H9 (cell line): Measurements from ENCODE around the gene KIF26B. TPM values are rescaled to one million over a fixed set of nuclear protein-coding genes. Genes with fewer than 3 reads are reported as not detected.

Source experiments
- DNase-seq: peaks from one replicate; pipeline ENCODE4 v3.0.0-alpha.2; 2017
- H2AFZ ChIP-seq: one replicate; pipeline ENCODE4 v1.6.1; 2013; ENCODE audit warnings: mild to moderate bottlenecking, low read length, control low read depth, moderate library complexity
- H2AK5ac ChIP-seq: 2 replicates; pipeline ENCODE4 v1.6.1; 2013; ENCODE audit warnings: low read length, control low read depth, mixed read lengths; ENCODE audit not compliant: insufficient read length
- H2BK120ac ChIP-seq: one replicate; pipeline ENCODE4 v1.6.1; 2013; ENCODE audit warnings: low read depth, mild to moderate bottlenecking, low read length, control low read depth, inconsistent platforms; ENCODE audit not compliant: poor library complexity, severe bottlenecking
- H2BK12ac ChIP-seq: 2 replicates; pipeline ENCODE4 v1.6.1; 2013; ENCODE audit warnings: low read length, control low read depth, mixed read lengths, low read depth; ENCODE audit not compliant: insufficient read length
- H2BK15ac ChIP-seq: 2 replicates; pipeline ENCODE4 v1.6.1; 2013; ENCODE audit warnings: low read depth, low read length, control low read depth
- H2BK20ac ChIP-seq: one replicate; pipeline ENCODE4 v1.6.1; 2013; ENCODE audit warnings: low read depth, mild to moderate bottlenecking, low read length, control low read depth, inconsistent platforms; ENCODE audit not compliant: poor library complexity, severe bottlenecking
- H2BK5ac ChIP-seq: 2 replicates; pipeline ENCODE4 v1.6.1; 2013; ENCODE audit warnings: low read length, control low read depth, mixed read lengths; ENCODE audit not compliant: insufficient read length
- H3K14ac ChIP-seq: 2 replicates; pipeline ENCODE4 v1.6.1; 2013; ENCODE audit warnings: low read length, control low read depth; ENCODE audit not compliant: insufficient read depth
- H3K18ac ChIP-seq: 2 replicates; pipeline ENCODE4 v1.6.1; 2013; ENCODE audit warnings: low read depth, mild to moderate bottlenecking, mixed read lengths, low read length, control low read depth; ENCODE audit not compliant: insufficient read length
- H3K23ac ChIP-seq: 2 replicates; pipeline ENCODE4 v1.6.1; 2013; ENCODE audit warnings: low read length, control low read depth, mixed read lengths, low read depth; ENCODE audit not compliant: insufficient read length
- H3K23me2 ChIP-seq: 2 replicates; pipeline ENCODE4 v1.6.1; 2013; ENCODE audit warnings: low read depth, mild to moderate bottlenecking, mixed read lengths, low read length, control low read depth; ENCODE audit not compliant: insufficient read length, poor library complexity, severe bottlenecking
- H3K27ac ChIP-seq: 2 replicates; pipeline ENCODE4 v1.5.1; 2013; ENCODE audit warnings: low read length, control low read depth, mixed read lengths, low read depth; ENCODE audit not compliant: insufficient read length
- H3K27me3 ChIP-seq: 2 replicates; pipeline ENCODE4 v1.6.1; 2013; ENCODE audit warnings: low read length, control low read depth, inconsistent platforms; ENCODE audit not compliant: insufficient read depth
- H3K4ac ChIP-seq: 2 replicates; pipeline ENCODE4 v1.6.1; 2013; ENCODE audit warnings: low read depth, mild to moderate bottlenecking, control low read depth, inconsistent platforms, low read length, moderate library complexity
- H3K4me1 ChIP-seq: 2 replicates; pipeline ENCODE4 v1.6.1; 2013; ENCODE audit warnings: low read length, control low read depth, inconsistent platforms; ENCODE audit not compliant: insufficient read depth
- H3K4me2 ChIP-seq: 2 replicates; pipeline ENCODE4 v1.6.1; 2013; ENCODE audit warnings: low read length, control low read depth, mixed read lengths; ENCODE audit not compliant: insufficient read length, insufficient read depth
- H3K56ac ChIP-seq: 2 replicates; pipeline ENCODE4 v1.6.1; 2013; ENCODE audit warnings: low read depth, mild to moderate bottlenecking, mixed read lengths, low read length, control low read depth; ENCODE audit not compliant: insufficient read length
- H3K79me1 ChIP-seq: 2 replicates; pipeline ENCODE4 v1.6.1; 2013; ENCODE audit warnings: low read depth, mild to moderate bottlenecking, moderate library complexity, low read length, control low read depth, inconsistent platforms; ENCODE audit not compliant: insufficient read depth, poor library complexity, severe bottlenecking
- H3K79me2 ChIP-seq: 2 replicates; pipeline ENCODE4 v1.6.1; 2013; ENCODE audit warnings: low read length, control low read depth, inconsistent platforms; ENCODE audit not compliant: insufficient read depth
- H3K9ac ChIP-seq: 2 replicates; pipeline ENCODE4 v1.6.1; 2013; ENCODE audit warnings: low read length, control low read depth, mixed read lengths; ENCODE audit not compliant: insufficient read length; ENCODE audit errors: extremely low read depth
- H3K9me3 ChIP-seq: one replicate; pipeline ENCODE4 v1.6.1; 2013; ENCODE audit warnings: low read depth, low read length, inconsistent platforms; ENCODE audit not compliant: control insufficient read depth
- H3T11ph ChIP-seq: one replicate; pipeline ENCODE4 v1.6.1; 2013; ENCODE audit warnings: mild to moderate bottlenecking, low read length, control low read depth, inconsistent platforms
- H4K20me1 ChIP-seq: one replicate; pipeline ENCODE4 v1.6.1; 2013; ENCODE audit not compliant: control insufficient read depth, insufficient read length, insufficient read depth
- H4K5ac ChIP-seq: 2 replicates; pipeline ENCODE4 v1.6.1; 2013; ENCODE audit warnings: low read depth, mild to moderate bottlenecking, mixed read lengths, low read length, control low read depth; ENCODE audit not compliant: insufficient read length
- H4K8ac ChIP-seq: replicated peaks from 2 replicates; pipeline ENCODE4 v1.6.1; 2013; ENCODE audit warnings: low read length, control low read depth, mixed read lengths, low read depth; ENCODE audit not compliant: insufficient read length
- H4K91ac ChIP-seq: 2 replicates; pipeline ENCODE4 v1.6.1; 2013; ENCODE audit warnings: low read depth, mild to moderate bottlenecking, moderate library complexity, mixed read lengths, low read length, control low read depth; ENCODE audit not compliant: insufficient read length
- H3K27ac Mint-ChIP-seq, 3 experiments: 2 replicates in 2 of 3; 3 replicates in 1 of 3; pipeline ENCODE4 v1.8.0; 2020 to 2021; ENCODE audit warnings: mixed read lengths in 3 of 3, mild to moderate bottlenecking in 1 of 3, moderate library complexity in 1 of 3
- H3K27me3 Mint-ChIP-seq: 2 replicates; pipeline ENCODE4 v1.8.0; 2021; ENCODE audit warnings: low read depth, mild to moderate bottlenecking, moderate library complexity, mixed read lengths
- H3K36me3 Mint-ChIP-seq, 3 experiments: 2 replicates in 2 of 3; 3 replicates in 1 of 3; pipeline ENCODE4 v1.8.0; 2020 to 2021; ENCODE audit warnings: low read depth in 3 of 3, mixed read lengths in 3 of 3; ENCODE audit not compliant: insufficient read depth in 1 of 3
- H3K4me1 Mint-ChIP-seq, 2 experiments: 2 replicates each; pipeline ENCODE4 v1.8.0; 2020; ENCODE audit warnings: mixed read lengths in 2 of 2
- H3K4me3 Mint-ChIP-seq, 2 experiments: 2 replicates in 1 of 2; 3 replicates in 1 of 2; pipeline ENCODE4 v1.8.0; 2020 to 2021; ENCODE audit warnings: mild to moderate bottlenecking in 2 of 2, mixed read lengths in 2 of 2, moderate library complexity in 1 of 2
- H3K9me3 Mint-ChIP-seq, 2 experiments: 2 replicates in 1 of 2; 3 replicates in 1 of 2; pipeline ENCODE4 v1.8.0; 2020; ENCODE audit warnings: mild to moderate bottlenecking in 2 of 2, mixed read lengths in 2 of 2, moderate library complexity in 1 of 2
- CTCF ChIP-seq: fragments of 200-600 bp; sonication (generic); conservative IDR thresholded peaks from 3 replicates; pipeline ENCODE4 v1.8.0; 2021; ENCODE audit warnings: antibody characterized with exemption, mild to moderate bottlenecking
- WGBS: extraction: QIAGEN DNeasy Blood & Tissue Kit; methylation state at CpG from one replicate; pipeline ENCODE4 v1.1.7; 2013; ENCODE audit warnings: missing lambda C conversion rate, low lambda C conversion rate, mixed read lengths; ENCODE audit not compliant: insufficient read length; ENCODE audit errors: extremely low coverage; 5-methylcytosine and 5-hydroxymethylcytosine counted together
- total RNA-seq: library from RNA; stranded (reverse); gene quantifications from 2 replicates; pipeline ENCODE4 v1.2.1, GENCODE V29; 2021

The KIF26B gene
- total RNA-seq, 1 experiment from 2014 or later = 0.13 TPM

GRCh38 chr1:245256528-245256927 is 101.7 kb downstream of the KIF26B start:
- H3K4me1 Mint-ChIP-seq = peaks cover 40 to 43% of the 10 kb centered on the region in 2 experiments
- no peak overlapping the region for H3K18ac ChIP-seq
- no CpG with 5 or more reads among the region's 6 CpGs for WGBS
- H3K9me3 ChIP-seq = no peaks in the 10 kb centered on the region
- no peak overlapping the region for H2AK5ac ChIP-seq
- peaks cover 14% of the 10 kb centered on the region for H3K4me1 ChIP-seq
- no peak overlapping the region for H3K4ac ChIP-seq
- H3K27ac Mint-ChIP-seq = peak overlapping the region in 2 of 3 experiments; percentile 36 to 76; a peak in 2 of 7 replicates
- no peaks in the 10 kb centered on the region for H3K23me2 ChIP-seq
- H4K8ac ChIP-seq = no peak overlapping the region
- H3K27ac ChIP-seq = no peak overlapping the region
- H3K4me2 ChIP-seq = peak overlapping the region; percentile 1
- peak; percentile 72 for DNase-seq
- H3K36me3 Mint-ChIP-seq = peaks cover 4 to 5% (median 5%) of the 10 kb centered on the region in 3 experiments; a peak in 4 of 7 replicates
- H3K56ac ChIP-seq = no peak overlapping the region
- no peak overlapping the region for H2AFZ ChIP-seq
- no peak overlapping the region for H4K91ac ChIP-seq
- H3K27me3 ChIP-seq = no peaks in the 10 kb centered on the region
- no peak overlapping the region for H3K9ac ChIP-seq
- H3K9me3 Mint-ChIP-seq = peaks cover 6 to 8% of the 10 kb centered on the region in 2 experiments
- H2BK5ac ChIP-seq = no peak overlapping the region
- H2BK12ac ChIP-seq = no peak overlapping the region
- no peaks in the 10 kb centered on the region; the same call in 1 of the 2 replicates for H3K79me2 ChIP-seq
- H3K4me3 Mint-ChIP-seq = peak overlapping the region; percentile 5 to 57; a peak in 3 of 5 replicates
- no peak overlapping the region for H3K23ac ChIP-seq
- no peak for TF ChIP-seq CTCF
- H3T11ph ChIP-seq = no peak overlapping the region
- H3K27me3 Mint-ChIP-seq = peaks cover 9% of the 10 kb centered on the region
- no peak overlapping the region for H4K5ac ChIP-seq
- no peak overlapping the region for H2BK120ac ChIP-seq
- H2BK20ac ChIP-seq = no peak overlapping the region
- no peaks in the 10 kb centered on the region for H3K79me1 ChIP-seq
- no peak overlapping the region for H3K14ac ChIP-seq
- H2BK15ac ChIP-seq = no peak overlapping the region
- no peaks in the 10 kb centered on the region for H4K20me1 ChIP-seq
